Thoracic aorta (tissue), 2 donors: ENCODE measurements around the gene CASP8. TPM values are rescaled to one million over a fixed set of nuclear protein-coding genes. Genes with fewer than 3 reads are reported as not detected.
"Not testable (repeated sequence)": the region's sequence is repeated elsewhere in the genome, so short reads cannot be mapped to it uniquely, and the experiment has no call there.

Experiments used
- ATAC-seq: fragments of 150-250 bp; one replicate; pipeline ENCODE4 v1.8.0; 2017; ENCODE audit warnings: low read depth; ENCODE audit not compliant: insufficient number of reproducible peaks, low FRiP score
- DNase-seq: peaks from one replicate; pipeline ENCODE4 v3.0.0-alpha.2; 2020; ENCODE audit warnings: low spot score
- H3K27ac ChIP-seq, 2 donors: fragments of 200-600 bp; sonication (generic); 1 replicate in 1 of 2; 2 replicates in 1 of 2; pipeline ENCODE4 v1.5.1; 2016; ENCODE audit warnings: mild to moderate bottlenecking in 2 of 2, moderate library complexity in 2 of 2
- H3K27me3 ChIP-seq: fragments of 200-600 bp; sonication (generic); replicated peaks from 2 replicates; pipeline ENCODE4 v1.6.0; 2016; ENCODE audit warnings: mild to moderate bottlenecking; ENCODE audit not compliant: insufficient read depth
- H3K36me3 ChIP-seq: fragments of 200-600 bp; sonication (generic); one replicate; pipeline ENCODE4 v1.5.1; 2016
- H3K4me1 ChIP-seq, 2 donors: fragments of 200-600 bp; sonication (generic); 1 replicate in 1 of 2; 2 replicates in 1 of 2; pipeline versions ENCODE4 v1.5.1 to v1.6.0; 2016; ENCODE audit warnings: low read depth in 2 of 2, mild to moderate bottlenecking in 1 of 2; ENCODE audit not compliant: control insufficient read depth in 1 of 2
- H3K4me3 ChIP-seq: fragments of 200-600 bp; sonication (generic); 2 replicates; pipeline ENCODE4 v1.5.1; 2016; ENCODE audit warnings: mild to moderate bottlenecking
- H3K9me3 ChIP-seq: fragments of 200-600 bp; sonication (generic); 2 replicates; pipeline ENCODE4 v1.5.1; 2016
- total RNA-seq, 2 donors: library from RNA; depleted of rRNA; stranded (reverse); fragments of >200 nt; gene quantifications; one replicate each; pipeline versions ENCODE4 v1.1.0 to v1.2.3, GENCODE V29; 2016
- TF ChIP-seq, protein P1 (sequence below): fragments of 200-600 bp; sonication (generic); IDR thresholded peaks from one replicate; pipeline ENCODE4 v1.5.1; 2019; ENCODE audit warnings: antibody characterized with exemption

The CASP8 gene
- total RNA-seq, 2 donors from 2014 or later, result 11.5 to 14.6 TPM

DNA sequence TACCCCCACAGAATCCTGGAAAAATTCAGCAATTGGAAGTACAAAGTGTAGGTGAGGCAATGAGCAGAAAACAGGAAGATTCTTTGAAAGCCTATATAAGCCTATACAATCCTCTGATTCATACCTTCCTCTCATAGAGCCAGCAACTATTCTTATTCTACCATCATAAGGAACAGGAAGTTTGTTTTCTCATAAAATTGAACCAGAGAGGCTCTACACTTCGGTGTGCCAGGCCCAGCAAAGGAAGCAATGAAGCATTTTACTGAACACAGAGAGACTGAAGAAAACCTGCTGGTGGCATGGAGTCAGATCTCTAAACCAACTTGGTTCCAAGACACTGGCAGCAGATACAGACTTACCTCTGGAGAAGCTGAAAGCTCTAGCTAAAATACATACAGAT is 18.7 kb downstream of the CASP8 start:
- TF ChIP-seq, protein P1, sequence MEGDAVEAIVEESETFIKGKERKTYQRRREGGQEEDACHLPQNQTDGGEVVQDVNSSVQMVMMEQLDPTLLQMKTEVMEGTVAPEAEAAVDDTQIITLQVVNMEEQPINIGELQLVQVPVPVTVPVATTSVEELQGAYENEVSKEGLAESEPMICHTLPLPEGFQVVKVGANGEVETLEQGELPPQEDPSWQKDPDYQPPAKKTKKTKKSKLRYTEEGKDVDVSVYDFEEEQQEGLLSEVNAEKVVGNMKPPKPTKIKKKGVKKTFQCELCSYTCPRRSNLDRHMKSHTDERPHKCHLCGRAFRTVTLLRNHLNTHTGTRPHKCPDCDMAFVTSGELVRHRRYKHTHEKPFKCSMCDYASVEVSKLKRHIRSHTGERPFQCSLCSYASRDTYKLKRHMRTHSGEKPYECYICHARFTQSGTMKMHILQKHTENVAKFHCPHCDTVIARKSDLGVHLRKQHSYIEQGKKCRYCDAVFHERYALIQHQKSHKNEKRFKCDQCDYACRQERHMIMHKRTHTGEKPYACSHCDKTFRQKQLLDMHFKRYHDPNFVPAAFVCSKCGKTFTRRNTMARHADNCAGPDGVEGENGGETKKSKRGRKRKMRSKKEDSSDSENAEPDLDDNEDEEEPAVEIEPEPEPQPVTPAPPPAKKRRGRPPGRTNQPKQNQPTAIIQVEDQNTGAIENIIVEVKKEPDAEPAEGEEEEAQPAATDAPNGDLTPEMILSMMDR, result no peak
- DNase-seq, result no peak
- H3K9me3 ChIP-seq, result no peaks in the 10 kb centered on the region
- H3K4me1 ChIP-seq, result peaks cover 0 to 17% of the 10 kb centered on the region in 2 donors
- no peaks in the 10 kb centered on the region for H3K27me3 ChIP-seq
- H3K36me3 ChIP-seq, result no peaks in the 10 kb centered on the region
- H3K4me3 ChIP-seq, result no peak overlapping the region
- no peak overlapping the region for H3K27ac ChIP-seq
- no peak for ATAC-seq

DNA sequence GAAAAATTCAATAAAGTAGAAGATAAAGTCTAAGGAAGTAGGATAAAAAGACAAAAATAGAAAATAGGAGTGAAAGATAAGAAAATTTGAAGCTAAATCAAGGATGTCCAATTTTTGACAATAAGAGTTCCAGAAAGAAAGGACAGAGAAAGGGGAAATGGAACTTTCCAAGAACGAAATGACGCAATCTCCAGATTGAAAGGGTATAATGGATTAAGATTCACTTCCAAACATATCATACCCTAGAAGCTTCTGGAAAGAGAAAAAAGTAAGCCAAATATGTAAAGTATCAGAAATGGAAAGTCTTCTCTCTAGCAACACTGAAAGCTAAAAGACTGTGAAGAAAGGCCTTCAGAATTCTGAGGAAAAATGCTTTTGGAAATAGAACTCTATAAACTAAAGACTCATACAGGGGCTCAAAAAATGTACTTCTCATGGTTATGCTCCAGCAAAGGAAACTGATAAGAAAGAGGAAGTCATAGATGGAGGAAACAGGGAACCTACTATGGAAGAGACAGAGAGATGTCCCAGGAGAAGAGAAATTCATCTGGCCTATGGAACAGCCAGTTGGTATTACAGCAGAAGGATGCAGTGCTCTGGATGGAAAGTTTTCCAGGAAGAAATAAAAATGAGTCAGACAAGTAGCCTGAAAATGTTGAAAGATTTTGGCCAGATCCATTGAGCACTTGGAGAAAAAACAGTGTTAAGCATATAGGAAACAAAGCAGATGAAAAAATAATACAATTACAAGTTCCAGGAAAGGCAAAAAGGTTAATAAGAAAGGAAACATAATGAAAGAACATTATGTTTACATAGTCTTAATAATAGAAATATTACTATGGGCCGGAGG is 20.1 kb downstream of the CASP8 start:
- H3K4me1 ChIP-seq, result peaks cover 0 to 24% of the 10 kb centered on the region in 2 donors
- H3K4me3 ChIP-seq, result no peak overlapping the region
- H3K9me3 ChIP-seq, result no peaks in the 10 kb centered on the region
- no peak overlapping the region for H3K27ac ChIP-seq
- TF ChIP-seq, protein P1, result no peak
- H3K27me3 ChIP-seq, result no peaks in the 10 kb centered on the region
- no peaks in the 10 kb centered on the region for H3K36me3 ChIP-seq
- ATAC-seq (no peak), DNase-seq (no peak)

DNA sequence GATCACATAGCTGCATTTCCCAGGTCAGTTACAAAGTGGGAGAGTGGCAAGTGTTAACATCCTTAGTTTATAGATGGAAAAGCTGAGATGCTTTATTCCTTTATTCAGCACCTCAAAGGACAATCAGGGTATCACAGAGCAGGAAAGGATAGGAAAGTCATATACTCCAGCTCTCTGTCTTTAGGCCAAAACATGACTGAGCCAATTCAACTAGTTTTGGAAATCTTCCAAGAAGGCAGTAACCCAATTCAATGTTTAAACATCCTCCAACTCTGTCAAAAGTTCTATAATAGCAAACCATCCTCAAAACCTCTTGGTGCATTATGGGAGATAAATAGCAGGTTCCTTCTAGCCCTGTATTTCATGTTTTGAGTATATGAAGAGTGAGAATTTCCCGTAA is 25.2 kb downstream of the CASP8 start:
- ATAC-seq (no peak), DNase-seq (no peak)
- Histone ChIP-seq H3K4me3 (no peak overlapping the region), H3K4me1 (peaks cover 0 to 13% of the 10 kb centered on the region in 2 donors), H3K27me3 (no peaks in the 10 kb centered on the region), H3K9me3 (no peaks in the 10 kb centered on the region), H3K36me3 (peaks cover 4% of the 10 kb centered on the region), H3K27ac (no peak overlapping the region)
- TF ChIP-seq, protein P1, result no peak

GRCh38 chr2:201290457-201291148 is 30.3 kb downstream of the CASP8 start:
- not testable (repeated sequence) for H3K27ac ChIP-seq, H3K9me3 ChIP-seq, H3K36me3 ChIP-seq, H3K4me1 ChIP-seq, H3K4me3 ChIP-seq, ATAC-seq, H3K27me3 ChIP-seq, DNase-seq

GRCh38 chr2:201298462-201299052 is 38.2 kb downstream of the CASP8 start:
- TF ChIP-seq, protein P1, result no peak
- no peak for ATAC-seq
- no peaks in the 10 kb centered on the region for H3K27me3 ChIP-seq
- peaks cover 0 to 10% of the 10 kb centered on the region in 2 donors for H3K4me1 ChIP-seq
- H3K9me3 ChIP-seq, result no peaks in the 10 kb centered on the region
- no peaks in the 10 kb centered on the region for H3K36me3 ChIP-seq
- no peak overlapping the region for H3K4me3 ChIP-seq
- no peak overlapping the region for H3K27ac ChIP-seq
- no peak for DNase-seq

DNA sequence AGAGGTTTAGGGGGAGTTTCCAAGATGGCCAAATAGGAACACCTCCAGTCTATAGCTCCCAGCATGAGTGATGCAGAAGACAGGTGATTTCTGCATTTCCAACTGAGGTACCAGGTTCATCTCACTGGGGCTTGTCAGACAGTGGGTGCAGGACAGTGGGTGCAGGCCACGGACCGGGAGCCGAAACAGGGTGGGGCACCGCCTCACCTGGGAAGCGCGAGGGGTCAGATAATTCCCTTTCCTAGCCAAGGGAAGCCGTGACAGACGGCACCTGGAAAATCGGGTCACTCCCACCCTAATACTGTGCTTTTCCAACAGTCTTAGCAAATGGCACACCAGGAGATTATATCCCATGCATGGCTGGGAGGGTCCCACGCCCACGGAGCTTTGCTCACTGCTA is 39.6 kb downstream of the CASP8 start:
- H3K36me3 ChIP-seq, H3K27me3 ChIP-seq, H3K27ac ChIP-seq, ATAC-seq, H3K4me3 ChIP-seq, DNase-seq, H3K9me3 ChIP-seq: not testable (repeated sequence)
- H3K4me1 ChIP-seq, result peaks cover 0 to 10% of the 10 kb centered on the region in 2 donors
